ENCODE data around the gene INPP5J. TPM values are rescaled to one million over a fixed set of nuclear protein-coding genes. Genes with fewer than 3 reads are reported as not detected.

INPP5J gene
- total and polyA plus RNA-seq, 2 experiments from 2014 or later: 4.8 to 14.5 TPM

DNA sequence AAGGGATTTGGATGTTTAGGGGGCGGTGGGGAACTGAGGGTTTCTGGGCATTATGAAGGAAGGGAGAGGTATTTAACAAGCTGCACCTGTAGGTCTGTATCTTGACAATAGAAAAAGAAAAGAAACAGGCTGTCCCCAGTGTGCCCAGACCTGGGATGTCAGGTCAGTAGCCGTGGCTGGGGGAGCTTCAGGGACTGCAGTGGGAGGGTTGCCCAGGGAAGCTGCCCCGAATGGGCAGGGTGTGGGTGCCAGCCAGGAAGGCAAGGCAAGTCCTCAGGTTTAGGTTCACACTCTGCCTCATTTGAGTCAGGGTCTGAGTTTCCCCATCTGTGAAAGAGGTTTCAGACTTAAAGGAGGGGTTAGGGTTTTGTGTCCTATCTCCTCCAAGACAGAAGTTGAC, 1.5 kb downstream of the INPP5J start:
- Histone ChIP-seq H3K9me2 (ENCODE audit: insufficient read depth) (no peaks in the 10 kb centered on the region), H2AFZ (no peak overlapping the region), H3K4me2 (no peak overlapping the region), H3K27me3 (ENCODE audit: insufficient read depth) (no peaks in the 10 kb centered on the region), H3F3A (replicated peaks; ENCODE audit: low read depth) (no peaks in the 10 kb centered on the region), H3K27ac (ENCODE audit: low read depth) (no peak overlapping the region), H3K4me3 (no peak overlapping the region), H3K4me1 (ENCODE audit: insufficient read depth) (peaks cover 17% of the 10 kb centered on the region; the same call in 1 of the 2 replicates), H3K79me2 (replicated peaks; ENCODE audit: insufficient read depth) (no peaks in the 10 kb centered on the region), H4K20me1 (replicated peaks; ENCODE audit: insufficient read depth) (no peaks in the 10 kb centered on the region), H3K36me3 (ENCODE audit: insufficient read depth) (no peaks in the 10 kb centered on the region)
- H3K4me1 Mint-ChIP-seq: peaks cover 27% of the 10 kb centered on the region
- no peak overlapping the region for H3K4me3 Mint-ChIP-seq
- DNase-seq (ENCODE audit: low spot score) (no peak), ATAC-seq (no peak)
- peaks cover 20% of the 10 kb centered on the region for H3K27me3 Mint-ChIP-seq (ENCODE audit: insufficient read depth, low read depth, poor library complexity)
- H3K9me3 Mint-ChIP-seq: no peaks in the 10 kb centered on the region
- H3K27ac Mint-ChIP-seq: no peak overlapping the region
- H3K36me3 Mint-ChIP-seq (ENCODE audit: low read depth): no peaks in the 10 kb centered on the region
- TF ChIP-seq JUNB (IDR thresholded peaks at IDR 0.05; ENCODE audit: unreplicated experiment) (no peak), ETS1 (IDR thresholded peaks at IDR 0.05) (no peak), ZNF331 (CRISPR knock-in tag; IDR thresholded peaks at IDR 0.05; ENCODE audit: low read depth) (no peak), ZNF462 (CRISPR knock-in tag; IDR thresholded peaks at IDR 0.05) (no peak), CREB1 (CRISPR knock-in tag; IDR thresholded peaks at IDR 0.05; ENCODE audit: low read depth) (no peak), ZNF114 (CRISPR knock-in tag; IDR thresholded peaks at IDR 0.05) (no peak), POLR2AphosphoS5 (IDR thresholded peaks at IDR 0.05; ENCODE audit: low read depth) (no peak), NANOG (IDR thresholded peaks at IDR 0.05; ENCODE audit: borderline replicate concordance) (no peak), EZH2 (IDR thresholded peaks at IDR 0.05; ENCODE audit: low read depth, unreplicated experiment) (no peak), EZH2phosphoT487 (IDR thresholded peaks at IDR 0.05; ENCODE audit: unreplicated experiment) (no peak), STAT1 (IDR thresholded peaks at IDR 0.05; ENCODE audit: unreplicated experiment) (no peak)
- TF ChIP-seq, protein P1, sequence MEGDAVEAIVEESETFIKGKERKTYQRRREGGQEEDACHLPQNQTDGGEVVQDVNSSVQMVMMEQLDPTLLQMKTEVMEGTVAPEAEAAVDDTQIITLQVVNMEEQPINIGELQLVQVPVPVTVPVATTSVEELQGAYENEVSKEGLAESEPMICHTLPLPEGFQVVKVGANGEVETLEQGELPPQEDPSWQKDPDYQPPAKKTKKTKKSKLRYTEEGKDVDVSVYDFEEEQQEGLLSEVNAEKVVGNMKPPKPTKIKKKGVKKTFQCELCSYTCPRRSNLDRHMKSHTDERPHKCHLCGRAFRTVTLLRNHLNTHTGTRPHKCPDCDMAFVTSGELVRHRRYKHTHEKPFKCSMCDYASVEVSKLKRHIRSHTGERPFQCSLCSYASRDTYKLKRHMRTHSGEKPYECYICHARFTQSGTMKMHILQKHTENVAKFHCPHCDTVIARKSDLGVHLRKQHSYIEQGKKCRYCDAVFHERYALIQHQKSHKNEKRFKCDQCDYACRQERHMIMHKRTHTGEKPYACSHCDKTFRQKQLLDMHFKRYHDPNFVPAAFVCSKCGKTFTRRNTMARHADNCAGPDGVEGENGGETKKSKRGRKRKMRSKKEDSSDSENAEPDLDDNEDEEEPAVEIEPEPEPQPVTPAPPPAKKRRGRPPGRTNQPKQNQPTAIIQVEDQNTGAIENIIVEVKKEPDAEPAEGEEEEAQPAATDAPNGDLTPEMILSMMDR (conservative IDR thresholded peaks at IDR 0.05; ENCODE audit: low read depth in 2 of 2): no peak
- TF ChIP-seq, protein P2, sequence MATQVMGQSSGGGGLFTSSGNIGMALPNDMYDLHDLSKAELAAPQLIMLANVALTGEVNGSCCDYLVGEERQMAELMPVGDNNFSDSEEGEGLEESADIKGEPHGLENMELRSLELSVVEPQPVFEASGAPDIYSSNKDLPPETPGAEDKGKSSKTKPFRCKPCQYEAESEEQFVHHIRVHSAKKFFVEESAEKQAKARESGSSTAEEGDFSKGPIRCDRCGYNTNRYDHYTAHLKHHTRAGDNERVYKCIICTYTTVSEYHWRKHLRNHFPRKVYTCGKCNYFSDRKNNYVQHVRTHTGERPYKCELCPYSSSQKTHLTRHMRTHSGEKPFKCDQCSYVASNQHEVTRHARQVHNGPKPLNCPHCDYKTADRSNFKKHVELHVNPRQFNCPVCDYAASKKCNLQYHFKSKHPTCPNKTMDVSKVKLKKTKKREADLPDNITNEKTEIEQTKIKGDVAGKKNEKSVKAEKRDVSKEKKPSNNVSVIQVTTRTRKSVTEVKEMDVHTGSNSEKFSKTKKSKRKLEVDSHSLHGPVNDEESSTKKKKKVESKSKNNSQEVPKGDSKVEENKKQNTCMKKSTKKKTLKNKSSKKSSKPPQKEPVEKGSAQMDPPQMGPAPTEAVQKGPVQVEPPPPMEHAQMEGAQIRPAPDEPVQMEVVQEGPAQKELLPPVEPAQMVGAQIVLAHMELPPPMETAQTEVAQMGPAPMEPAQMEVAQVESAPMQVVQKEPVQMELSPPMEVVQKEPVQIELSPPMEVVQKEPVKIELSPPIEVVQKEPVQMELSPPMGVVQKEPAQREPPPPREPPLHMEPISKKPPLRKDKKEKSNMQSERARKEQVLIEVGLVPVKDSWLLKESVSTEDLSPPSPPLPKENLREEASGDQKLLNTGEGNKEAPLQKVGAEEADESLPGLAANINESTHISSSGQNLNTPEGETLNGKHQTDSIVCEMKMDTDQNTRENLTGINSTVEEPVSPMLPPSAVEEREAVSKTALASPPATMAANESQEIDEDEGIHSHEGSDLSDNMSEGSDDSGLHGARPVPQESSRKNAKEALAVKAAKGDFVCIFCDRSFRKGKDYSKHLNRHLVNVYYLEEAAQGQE (IDR thresholded peaks at IDR 0.05; ENCODE audit: unreplicated experiment): no peak

Data from GM23338 (cell line).